Measurements from ENCODE around the gene MAGEA9. TPM values are rescaled to one million over a fixed set of nuclear protein-coding genes. Genes with fewer than 3 reads are reported as not detected.

Gene MAGEA9
- not detected in 5 replicates for total RNA-seq (2022; extraction: Qiagen RNA extraction; ENCODE audit: low read depth)

GRCh38 chrX:149781727-149782126, at the start of gene MAGEA9:
TSS of gene MAGEA9 (plus strand) at chrX:149781930. CDS start at chrX:149786211, 4,281 bp downstream.

GRCh38 chrX:149773768-149774167, 8.0 kb upstream of the MAGEA9 start, which contains the start of gene HSFX1:
TSS of gene HSFX1 (plus strand) at chrX:149774068. CDS start at chrX:149774682, 614 bp downstream.

Other genes with a start within 250 kb of the MAGEA9 start
- 18.8 to 24.6 TPM (median 22.5 TPM) in 5 replicates for gene EOLA1, start 240.9 kb upstream of the MAGEA9 start, total RNA-seq (2022; extraction: Qiagen RNA extraction; ENCODE audit: low read depth)
- not detected in 5 replicates for gene HSFX3, start 232.0 kb upstream of the MAGEA9 start, total RNA-seq (2022; extraction: Qiagen RNA extraction; ENCODE audit: low read depth)
- gene MAGEA9B, start 194.5 kb upstream of the MAGEA9 start, total RNA-seq (2022; extraction: Qiagen RNA extraction; ENCODE audit: low read depth), result not detected in 5 replicates
- 0.20 to 0.30 TPM in 2 of 5 replicates, not detected in the others for gene HSFX2, start 186.6 kb upstream of the MAGEA9 start, total RNA-seq (2022; extraction: Qiagen RNA extraction; ENCODE audit: low read depth)
- gene TMEM185A, start 150.1 kb upstream of the MAGEA9 start, total RNA-seq (2022; extraction: Qiagen RNA extraction; ENCODE audit: low read depth), result 25.0 to 29.4 TPM (median 26.9 TPM) in 5 replicates
- gene MAGEA11, start 69.9 kb upstream of the MAGEA9 start, total RNA-seq (2022; extraction: Qiagen RNA extraction; ENCODE audit: low read depth), result not detected in 5 replicates
- gene HSFX1, start 7.9 kb upstream of the MAGEA9 start, total RNA-seq (2022; extraction: Qiagen RNA extraction; ENCODE audit: low read depth), result 0.13 to 0.44 TPM (median 0.43 TPM) in 5 replicates
- gene MAGEA8, start 99.3 kb downstream of the MAGEA9 start, total RNA-seq (2022; extraction: Qiagen RNA extraction; ENCODE audit: low read depth), result not detected in 5 replicates
- gene HSFX4, start 147.6 kb downstream of the MAGEA9 start, total RNA-seq (2022; extraction: Qiagen RNA extraction; ENCODE audit: low read depth), result not detected in 5 replicates
- gene EOLA2, start 156.6 kb downstream of the MAGEA9 start, total RNA-seq (2022; extraction: Qiagen RNA extraction; ENCODE audit: low read depth), result 49.7 to 59.8 TPM (median 54.2 TPM) in 5 replicates